ENCODE measurements around the gene POLD1.

Gene POLD1

GRCh38 chr19:50444059-50444458 lies 59.9 kb downstream of the POLD1 start:
- DNase-seq (ENCODE audit: low read depth, low spot score), result no peak
- TF ChIP-seq CTCF (IDR thresholded peaks at IDR 0.05; ENCODE audit: insufficient read depth, low read length, missing control alignments), result no peak
- H3K4me3 ChIP-seq (ENCODE audit: low read depth, low read length), result no peak overlapping the region
- POLR2A ChIA-PET, result no interaction called here
- CTCF ChIA-PET, result interaction anchor here (1.2 to 1.3 kb wide), 2 partner anchors 14 to 29 kb away, joined by 3 read pairs; no protein-coding TSS in a partner anchor

- CTCF ChIA-PET, result no interaction called here
- no peak for TF ChIP-seq CTCF (IDR thresholded peaks at IDR 0.05; ENCODE audit: insufficient read depth, low read length, missing control alignments)
- no peak overlapping the region for H3K4me3 ChIP-seq (ENCODE audit: low read depth, low read length)
- no peak for DNase-seq (ENCODE audit: low read depth, low spot score)
- POLR2A ChIA-PET, result no interaction called here
Observed at GRCh38 chr19:50447053-50447452, 62.9 kb downstream of the POLD1 start.

- no peak for TF ChIP-seq CTCF (IDR thresholded peaks at IDR 0.05; ENCODE audit: insufficient read depth, low read length, missing control alignments)
- ChIA-PET CTCF (interaction anchor here (1.2 kb wide), 1 partner anchor 91 kb away, joined by 3 read pairs; no protein-coding TSS in a partner anchor), POLR2A (no interaction called here)
- H3K4me3 ChIP-seq (ENCODE audit: low read depth, low read length), result no peak overlapping the region
- no peak for DNase-seq (ENCODE audit: low read depth, low spot score)
Observed at GRCh38 chr19:50447750-50448149, 63.6 kb downstream of the POLD1 start.

GRCh38 chr19:50449236-50449899 lies 65.2 kb downstream of the POLD1 start:
- DNase-seq (ENCODE audit: low read depth, low spot score), result no peak
- ChIA-PET CTCF (interaction anchor here (1.1 to 1.9 kb wide), 3 partner anchors 11 to 81 kb away, joined by 3 to 5 read pairs (median 3); no protein-coding TSS in a partner anchor), POLR2A (no interaction called here)
- no peak for TF ChIP-seq CTCF (IDR thresholded peaks at IDR 0.05; ENCODE audit: insufficient read depth, low read length, missing control alignments)
- H3K4me3 ChIP-seq (ENCODE audit: low read depth, low read length), result no peak overlapping the region

- CTCF ChIA-PET, result interaction anchor here (1.1 kb wide), 2 partner anchors 10 to 82 kb away, joined by 3 to 7 read pairs; no protein-coding TSS in a partner anchor
- DNase-seq (ENCODE audit: low read depth, low spot score), result no peak
- H3K4me3 ChIP-seq (ENCODE audit: low read depth, low read length), result no peak overlapping the region
- no peak for TF ChIP-seq CTCF (IDR thresholded peaks at IDR 0.05; ENCODE audit: insufficient read depth, low read length, missing control alignments)
- POLR2A ChIA-PET, result no interaction called here
Observed at GRCh38 chr19:50450369-50451222, 66.4 kb downstream of the POLD1 start.

GRCh38 chr19:50451223-50451534 lies 67.0 kb downstream of the POLD1 start:
- POLR2A ChIA-PET, result no interaction called here
- TF ChIP-seq CTCF (IDR thresholded peaks at IDR 0.05; ENCODE audit: insufficient read depth, low read length, missing control alignments), result no peak
- CTCF ChIA-PET, result interaction anchor here (1.1 kb wide), 1 partner anchor 10 kb away, joined by 7 read pairs; no protein-coding TSS in a partner anchor
- no peak overlapping the region for H3K4me3 ChIP-seq (ENCODE audit: low read depth, low read length)
- no peak for DNase-seq (ENCODE audit: low read depth, low spot score)

All from AG04449 (cell line).